Measurements from ENCODE around the gene PPP1R15B.

PPP1R15B gene

DNA sequence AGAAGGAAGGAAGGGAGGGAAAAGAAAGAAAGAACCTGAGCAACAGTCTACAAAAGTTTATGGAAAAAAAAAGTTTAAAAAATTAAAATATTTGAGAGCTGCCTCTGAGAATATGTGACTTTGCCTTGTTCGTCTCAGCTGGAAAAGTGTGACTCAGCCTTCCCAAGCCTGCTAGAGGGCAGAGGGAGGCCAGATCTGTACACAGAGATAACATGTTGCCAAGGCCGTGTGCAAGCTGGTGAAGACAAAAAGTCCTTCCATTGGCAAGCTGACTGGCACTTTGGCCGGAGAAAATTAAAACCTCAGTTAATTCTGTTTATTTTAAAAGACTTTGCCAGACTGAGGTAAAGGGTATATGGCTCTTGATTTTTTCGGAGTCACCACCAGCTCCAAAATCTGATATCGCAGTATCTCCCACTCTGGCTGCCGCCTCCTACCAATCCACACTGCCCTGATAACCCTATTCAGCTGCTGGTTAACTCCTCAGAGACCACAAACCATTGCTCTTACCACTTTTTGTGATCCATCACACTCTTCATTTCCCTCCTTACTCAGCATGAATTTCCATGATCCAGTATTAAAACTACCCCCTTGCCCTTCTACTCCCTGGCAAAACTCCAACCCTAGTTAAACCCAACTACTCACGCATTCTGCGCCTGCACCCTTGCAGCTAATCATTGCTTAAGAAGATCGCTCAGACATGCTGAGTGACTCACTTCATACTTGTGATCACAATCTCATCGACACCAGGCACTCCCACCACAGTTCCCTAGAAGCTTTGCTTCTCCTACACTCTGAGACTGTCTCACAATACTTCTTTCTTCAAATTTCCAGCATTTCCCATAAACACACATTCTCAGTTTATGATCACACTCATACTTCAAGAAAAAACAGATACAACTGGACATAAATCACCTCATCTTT, 5.7 kb upstream of the PPP1R15B start:
- Histone ChIP-seq H3K4me3 (ENCODE audit: insufficient read depth, low read length, poor library complexity, severe bottlenecking) (no peak overlapping the region), H3K4me2 (ENCODE audit: low read depth, low read length, poor library complexity, severe bottlenecking) (no peak overlapping the region), H3K9ac (ENCODE audit: low read length) (no peak overlapping the region), H3K9me3 (ENCODE audit: insufficient read depth, low read length) (no peaks in the 10 kb centered on the region), H3K36me3 (ENCODE audit: low read length) (no peaks in the 10 kb centered on the region), H4K20me1 (ENCODE audit: low read depth, low read length) (no peaks in the 10 kb centered on the region), H3K27me3 (ENCODE audit: low read length) (no peaks in the 10 kb centered on the region), H3F3A (ENCODE audit: insufficient read depth) (peaks cover 5% of the 10 kb centered on the region; the same call in 1 of the 2 replicates), H2AFZ (ENCODE audit: low read depth, low read length, severe bottlenecking) (no peak overlapping the region), H3K27ac (ENCODE audit: low read depth, low read length) (no peak overlapping the region), H3K9me2 (replicated peaks; ENCODE audit: insufficient read depth, low read length) (no peaks in the 10 kb centered on the region), H3K79me2 (ENCODE audit: insufficient read depth, low read length) (no peaks in the 10 kb centered on the region)
- TF ChIP-seq, protein P1, sequence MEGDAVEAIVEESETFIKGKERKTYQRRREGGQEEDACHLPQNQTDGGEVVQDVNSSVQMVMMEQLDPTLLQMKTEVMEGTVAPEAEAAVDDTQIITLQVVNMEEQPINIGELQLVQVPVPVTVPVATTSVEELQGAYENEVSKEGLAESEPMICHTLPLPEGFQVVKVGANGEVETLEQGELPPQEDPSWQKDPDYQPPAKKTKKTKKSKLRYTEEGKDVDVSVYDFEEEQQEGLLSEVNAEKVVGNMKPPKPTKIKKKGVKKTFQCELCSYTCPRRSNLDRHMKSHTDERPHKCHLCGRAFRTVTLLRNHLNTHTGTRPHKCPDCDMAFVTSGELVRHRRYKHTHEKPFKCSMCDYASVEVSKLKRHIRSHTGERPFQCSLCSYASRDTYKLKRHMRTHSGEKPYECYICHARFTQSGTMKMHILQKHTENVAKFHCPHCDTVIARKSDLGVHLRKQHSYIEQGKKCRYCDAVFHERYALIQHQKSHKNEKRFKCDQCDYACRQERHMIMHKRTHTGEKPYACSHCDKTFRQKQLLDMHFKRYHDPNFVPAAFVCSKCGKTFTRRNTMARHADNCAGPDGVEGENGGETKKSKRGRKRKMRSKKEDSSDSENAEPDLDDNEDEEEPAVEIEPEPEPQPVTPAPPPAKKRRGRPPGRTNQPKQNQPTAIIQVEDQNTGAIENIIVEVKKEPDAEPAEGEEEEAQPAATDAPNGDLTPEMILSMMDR (IDR thresholded peaks at IDR 0.05; ENCODE audit: insufficient read depth, low read length, poor library complexity, severe bottlenecking), result no peak
- TF ChIP-seq EZH2phosphoT487 (conservative IDR thresholded peaks at IDR 0.05; ENCODE audit: low read length), result no peak

DNA sequence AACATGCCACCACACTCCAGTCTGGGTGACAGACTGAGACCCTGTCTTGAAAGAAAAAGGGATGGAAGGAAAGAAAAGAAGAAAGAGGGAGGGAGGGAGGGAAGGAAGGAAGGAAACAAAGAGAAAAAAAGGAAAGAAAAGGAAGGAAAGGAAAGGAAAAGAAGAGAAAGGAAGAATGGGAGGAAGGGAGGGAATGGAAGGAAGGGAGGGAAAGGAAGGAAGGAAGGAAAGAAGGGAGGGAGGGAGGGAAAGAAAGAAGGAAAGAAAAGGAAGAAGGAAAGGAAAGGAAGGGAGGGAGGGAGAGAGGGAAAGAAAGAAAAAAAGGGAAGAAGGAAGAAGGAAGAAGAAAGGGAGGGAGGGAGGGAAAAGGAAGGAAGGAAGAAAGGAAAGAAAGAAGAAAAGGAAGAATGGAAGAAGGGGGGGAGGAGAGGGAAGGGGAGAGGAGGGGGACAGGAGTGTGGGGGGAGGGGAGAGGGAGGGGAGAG, 5.0 kb upstream of the PPP1R15B start:
- Histone ChIP-seq H3K9me2 (replicated peaks; ENCODE audit: insufficient read depth, low read length) (no peaks in the 10 kb centered on the region), H3K9me3 (ENCODE audit: insufficient read depth, low read length) (no peaks in the 10 kb centered on the region), H2AFZ (ENCODE audit: low read depth, low read length, severe bottlenecking) (no peak overlapping the region), H3K27me3 (ENCODE audit: low read length) (no peaks in the 10 kb centered on the region), H3K79me2 (ENCODE audit: insufficient read depth, low read length) (no peaks in the 10 kb centered on the region), H3K4me3 (ENCODE audit: insufficient read depth, low read length, poor library complexity, severe bottlenecking) (no peak overlapping the region), H3K27ac (ENCODE audit: low read depth, low read length) (no peak overlapping the region), H3K4me2 (ENCODE audit: low read depth, low read length, poor library complexity, severe bottlenecking) (no peak overlapping the region), H3K36me3 (ENCODE audit: low read length) (no peaks in the 10 kb centered on the region), H3K9ac (ENCODE audit: low read length) (no peak overlapping the region), H3F3A (ENCODE audit: insufficient read depth) (peaks cover 5% of the 10 kb centered on the region; the same call in 1 of the 2 replicates), H4K20me1 (ENCODE audit: low read depth, low read length) (no peaks in the 10 kb centered on the region)
- TF ChIP-seq EZH2phosphoT487 (conservative IDR thresholded peaks at IDR 0.05; ENCODE audit: low read length), result no peak
- TF ChIP-seq, protein P1 (IDR thresholded peaks at IDR 0.05; ENCODE audit: insufficient read depth, low read length, poor library complexity, severe bottlenecking), result no peak

DNA sequence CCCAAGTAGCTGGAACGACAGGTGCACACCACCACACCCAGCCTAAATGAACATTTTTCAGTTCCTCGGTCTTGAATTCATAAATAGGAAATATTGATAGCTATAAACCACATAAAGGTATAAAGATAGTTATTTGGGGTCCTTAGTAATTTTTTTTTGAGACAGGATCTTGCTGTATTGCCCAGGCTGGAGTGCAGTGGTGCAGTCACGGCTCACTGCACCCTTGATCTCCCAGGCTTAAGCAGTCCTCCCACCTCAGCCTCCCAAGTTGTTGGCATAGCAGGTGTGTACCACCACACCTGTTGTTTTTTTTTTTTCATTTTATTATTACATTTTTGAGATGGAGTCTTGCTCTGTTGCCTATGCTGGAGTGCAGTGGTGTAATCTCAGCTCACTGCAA, 3.7 kb upstream of the PPP1R15B start:
- Histone ChIP-seq H3K4me2 (ENCODE audit: low read depth, low read length, poor library complexity, severe bottlenecking) (no peak overlapping the region), H3K27ac (ENCODE audit: low read depth, low read length) (no peak overlapping the region), H4K20me1 (ENCODE audit: low read depth, low read length) (peaks cover 5% of the 10 kb centered on the region), H3K27me3 (ENCODE audit: low read length) (no peaks in the 10 kb centered on the region), H3K79me2 (ENCODE audit: insufficient read depth, low read length) (peaks cover 13% of the 10 kb centered on the region), H3K9me2 (replicated peaks; ENCODE audit: insufficient read depth, low read length) (no peaks in the 10 kb centered on the region), H3F3A (ENCODE audit: insufficient read depth) (peaks cover 5% of the 10 kb centered on the region; the same call in 1 of the 2 replicates), H3K9me3 (ENCODE audit: insufficient read depth, low read length) (no peaks in the 10 kb centered on the region), H3K36me3 (ENCODE audit: low read length) (no peaks in the 10 kb centered on the region), H3K4me3 (ENCODE audit: insufficient read depth, low read length, poor library complexity, severe bottlenecking) (no peak overlapping the region), H2AFZ (ENCODE audit: low read depth, low read length, severe bottlenecking) (no peak overlapping the region), H3K9ac (ENCODE audit: low read length) (no peak overlapping the region)
- TF ChIP-seq, protein P1 (IDR thresholded peaks at IDR 0.05; ENCODE audit: insufficient read depth, low read length, poor library complexity, severe bottlenecking), result no peak
- no peak for TF ChIP-seq EZH2phosphoT487 (conservative IDR thresholded peaks at IDR 0.05; ENCODE audit: low read length)

Data from SU-DHL-6 (cell line).